ENCODE results near the gene AUTS2.

AUTS2 gene

DNA sequence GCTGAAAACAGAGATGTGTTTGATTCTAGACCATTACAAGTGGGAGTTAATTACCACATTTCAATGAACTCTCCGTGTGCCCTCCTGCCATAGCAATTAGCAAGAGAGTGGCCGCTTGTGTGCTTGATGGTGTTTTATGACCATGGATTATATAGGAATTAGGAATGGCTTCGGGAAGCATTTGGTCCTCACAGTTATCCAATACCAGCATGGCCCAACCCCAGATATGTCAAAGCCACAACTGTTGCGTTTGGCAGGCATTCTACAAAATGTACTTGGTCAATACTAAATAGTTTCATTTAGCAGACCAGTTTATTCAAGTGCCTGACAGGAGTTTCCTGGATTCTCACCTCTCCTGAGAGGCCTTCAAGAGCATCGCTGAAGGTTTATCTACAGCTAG is 1024.7 kb downstream of the AUTS2 start:
- no peak overlapping the region for H3K4me3 ChIP-seq (ENCODE audit: low read length)
- no peak for DNase-seq (ENCODE audit: low read depth)
- TF ChIP-seq, protein P1, sequence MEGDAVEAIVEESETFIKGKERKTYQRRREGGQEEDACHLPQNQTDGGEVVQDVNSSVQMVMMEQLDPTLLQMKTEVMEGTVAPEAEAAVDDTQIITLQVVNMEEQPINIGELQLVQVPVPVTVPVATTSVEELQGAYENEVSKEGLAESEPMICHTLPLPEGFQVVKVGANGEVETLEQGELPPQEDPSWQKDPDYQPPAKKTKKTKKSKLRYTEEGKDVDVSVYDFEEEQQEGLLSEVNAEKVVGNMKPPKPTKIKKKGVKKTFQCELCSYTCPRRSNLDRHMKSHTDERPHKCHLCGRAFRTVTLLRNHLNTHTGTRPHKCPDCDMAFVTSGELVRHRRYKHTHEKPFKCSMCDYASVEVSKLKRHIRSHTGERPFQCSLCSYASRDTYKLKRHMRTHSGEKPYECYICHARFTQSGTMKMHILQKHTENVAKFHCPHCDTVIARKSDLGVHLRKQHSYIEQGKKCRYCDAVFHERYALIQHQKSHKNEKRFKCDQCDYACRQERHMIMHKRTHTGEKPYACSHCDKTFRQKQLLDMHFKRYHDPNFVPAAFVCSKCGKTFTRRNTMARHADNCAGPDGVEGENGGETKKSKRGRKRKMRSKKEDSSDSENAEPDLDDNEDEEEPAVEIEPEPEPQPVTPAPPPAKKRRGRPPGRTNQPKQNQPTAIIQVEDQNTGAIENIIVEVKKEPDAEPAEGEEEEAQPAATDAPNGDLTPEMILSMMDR (conservative IDR thresholded peaks at IDR 0.05; ENCODE audit: low read depth, low read length) = no peak

DNA sequence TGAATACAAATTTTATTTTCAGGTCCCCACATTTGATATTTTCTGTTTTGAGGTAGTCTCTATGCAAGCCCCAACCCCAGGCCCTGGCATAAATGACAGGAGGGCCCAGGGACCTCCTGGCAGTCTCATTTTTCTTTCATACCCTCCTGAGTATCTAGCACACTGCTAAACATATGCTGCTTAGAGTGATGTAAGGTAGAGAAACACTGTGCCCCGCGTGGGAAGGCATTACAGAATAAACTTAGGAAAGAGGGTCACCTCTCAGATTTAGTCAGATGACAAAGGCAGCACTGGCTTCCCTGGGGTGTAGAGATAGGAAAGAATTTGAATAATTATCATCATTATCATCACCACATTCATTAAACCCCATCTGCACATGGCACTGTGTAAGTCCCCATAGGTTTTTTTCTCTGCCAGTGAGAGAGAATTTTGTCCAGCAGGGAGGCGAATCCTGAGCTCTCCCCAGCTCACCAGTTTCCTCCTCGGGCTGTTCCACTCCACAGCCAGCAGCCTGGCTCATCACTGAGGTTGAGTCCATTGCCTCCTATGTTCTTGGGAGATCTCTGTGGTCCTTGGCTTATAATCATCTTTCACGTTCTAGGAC is 1026.3 kb downstream of the AUTS2 start:
- no peak overlapping the region for H3K4me3 ChIP-seq (ENCODE audit: low read length)
- TF ChIP-seq, protein P1 (conservative IDR thresholded peaks at IDR 0.05; ENCODE audit: low read depth, low read length) = no peak
- DNase-seq (ENCODE audit: low read depth) = no peak

DNA sequence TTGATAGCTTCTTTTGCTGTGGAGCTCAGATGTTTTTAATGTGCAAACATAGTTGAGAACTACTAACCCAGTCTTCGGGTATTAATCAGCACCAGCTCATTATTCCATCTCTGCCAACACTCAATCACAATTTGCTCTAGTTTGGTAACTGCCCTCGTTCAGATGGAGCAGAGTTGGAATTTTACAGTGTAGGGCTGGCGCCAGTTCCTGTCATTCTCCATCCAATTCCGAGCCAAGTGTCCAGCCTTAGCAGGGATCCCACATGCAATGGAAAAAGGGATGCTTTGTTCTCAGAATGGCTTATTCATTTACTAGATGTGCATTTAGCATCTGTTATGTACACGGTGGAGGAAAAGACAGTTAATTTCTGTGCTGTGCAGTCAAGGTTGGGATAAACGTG is 1029.2 kb downstream of the AUTS2 start:
- no peak for DNase-seq (ENCODE audit: low read depth)
- TF ChIP-seq, protein P1 (conservative IDR thresholded peaks at IDR 0.05; ENCODE audit: low read depth, low read length) = no peak

DNA sequence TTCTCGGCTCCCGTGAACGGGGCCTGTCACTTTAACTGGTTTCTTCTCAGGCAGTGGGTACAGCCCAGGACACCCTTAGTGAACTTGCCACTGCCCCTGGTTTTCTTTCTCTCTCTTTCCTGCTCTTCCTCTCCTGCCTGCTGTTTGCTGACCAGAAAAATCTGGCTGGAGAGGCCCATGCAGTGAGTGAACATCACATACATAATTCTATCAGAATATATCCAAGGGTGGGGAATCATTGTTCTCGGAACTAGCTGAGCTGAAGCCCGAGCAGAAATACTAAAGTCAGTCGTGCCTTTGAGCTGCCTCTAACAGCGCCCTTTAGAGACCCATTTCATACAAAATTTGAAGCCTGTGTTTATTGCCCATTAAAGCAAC is 1032.2 kb downstream of the AUTS2 start:
- no peak for DNase-seq (ENCODE audit: low read depth)
- TF ChIP-seq, protein P1 (conservative IDR thresholded peaks at IDR 0.05; ENCODE audit: low read depth, low read length) = no peak
- H3K4me3 ChIP-seq (ENCODE audit: low read length) = no peak overlapping the region

More for the DNA sequence above, 1029.2 kb downstream of the AUTS2 start:
- H3K4me3 ChIP-seq (ENCODE audit: low read length) = no peak overlapping the region

DNA sequence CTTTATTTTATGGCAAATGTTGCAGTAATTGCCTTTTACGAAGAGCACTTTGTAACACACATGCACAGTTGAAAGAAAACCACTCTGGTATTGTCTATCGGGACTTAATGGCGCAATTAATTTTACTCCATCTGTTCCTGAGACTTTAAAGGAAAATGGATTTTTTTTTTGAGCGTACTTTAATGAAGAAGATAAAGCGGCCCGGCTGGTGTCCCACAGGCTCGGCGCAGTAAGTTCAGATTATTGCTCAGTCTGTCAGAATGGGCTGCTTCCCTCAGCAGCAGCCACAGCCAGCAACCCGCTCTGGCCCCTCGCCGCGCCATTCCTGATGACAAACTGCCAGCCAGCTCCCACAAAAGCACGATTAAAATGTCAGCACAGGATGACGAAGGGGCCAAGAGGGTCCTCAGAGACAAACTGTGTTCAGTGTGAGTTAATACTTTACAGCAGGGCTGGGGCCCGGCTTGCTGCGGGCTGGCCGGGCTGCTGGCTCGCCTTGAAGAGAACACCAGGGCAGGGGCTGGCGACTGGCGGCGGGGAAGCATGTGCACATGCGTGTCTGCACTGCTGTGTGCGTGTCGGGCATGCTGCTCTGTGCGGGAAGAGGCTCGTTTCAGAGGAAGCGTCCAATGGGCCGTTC is 1032.7 kb downstream of the AUTS2 start:
- no peak for DNase-seq (ENCODE audit: low read depth)

DNA sequence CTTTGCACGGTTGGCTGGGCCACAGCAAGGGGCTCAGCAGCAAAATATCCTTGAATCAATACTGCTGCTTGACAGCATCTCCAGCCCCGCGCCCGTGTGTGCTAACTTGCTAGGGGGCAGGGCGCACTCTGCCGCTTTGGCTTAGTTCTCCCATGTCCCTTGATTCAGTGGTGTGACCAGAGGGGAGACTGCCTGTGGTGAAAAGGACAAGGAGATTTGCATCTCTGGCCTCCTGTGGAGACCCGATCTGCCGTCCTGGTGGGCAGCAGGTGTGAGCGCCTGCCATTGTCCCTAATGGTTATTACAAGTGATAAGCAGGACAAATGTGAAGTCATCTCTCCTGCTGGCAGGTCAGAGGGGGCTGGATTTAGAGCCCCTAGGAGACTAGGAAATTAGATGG is 1033.4 kb downstream of the AUTS2 start:
- TF ChIP-seq, protein P1 (conservative IDR thresholded peaks at IDR 0.05; ENCODE audit: low read depth, low read length) = no peak
- H3K4me3 ChIP-seq (ENCODE audit: low read length) = no peak overlapping the region

More for the DNA sequence above, 1032.7 kb downstream of the AUTS2 start:
- H3K4me3 ChIP-seq (ENCODE audit: low read length) = no peak overlapping the region
- TF ChIP-seq, protein P1 (conservative IDR thresholded peaks at IDR 0.05; ENCODE audit: low read depth, low read length) = no peak

DNA sequence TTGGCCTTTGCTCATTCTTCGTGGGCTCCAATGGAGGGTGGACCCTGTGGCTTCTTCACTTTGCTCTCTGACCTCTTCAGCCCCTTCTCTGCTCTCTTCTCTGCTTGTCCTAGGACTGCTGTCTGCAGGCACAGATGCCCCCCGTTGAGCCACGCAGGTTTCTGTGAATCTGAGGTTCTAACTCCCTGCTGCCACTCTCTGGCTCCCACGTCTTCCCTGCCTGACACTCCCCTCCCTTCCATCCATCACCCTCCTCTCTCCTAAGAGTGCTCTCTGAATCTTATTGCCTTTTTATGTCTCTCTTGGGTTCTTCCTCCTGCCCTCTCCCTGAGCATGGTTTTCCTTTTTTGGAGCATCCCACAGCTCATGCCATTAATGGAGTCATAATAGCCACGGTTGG is 1034.1 kb downstream of the AUTS2 start:
- no peak for DNase-seq (ENCODE audit: low read depth)
- H3K4me3 ChIP-seq (ENCODE audit: low read length) = no peak overlapping the region
- TF ChIP-seq, protein P1 (conservative IDR thresholded peaks at IDR 0.05; ENCODE audit: low read depth, low read length) = no peak

More for the DNA sequence above, 1033.4 kb downstream of the AUTS2 start:
- DNase-seq (ENCODE audit: low read depth) = no peak
